Kidney (tissue), 22 donors: ENCODE results near the gene RNF168. TPM values are rescaled to one million over a fixed set of nuclear protein-coding genes. Genes with fewer than 3 reads are reported as not detected.
"Not testable (repeated sequence)": the region's sequence is repeated elsewhere in the genome, so short reads cannot be mapped to it uniquely, and the experiment has no call there.

Source experiments
- DNase-seq, 5 donors: peaks; one replicate each; pipeline ENCODE4 v3.0.0-alpha.2; 2013 to 2020
- FAIRE-seq: peaks from 2 replicates; lab custom pipeline; 2012; peaks lifted over from hg19 to GRCh38; lab: Jason Lieb, UNC
- H3K27ac ChIP-seq, 2 donors: one replicate each; pipeline ENCODE4 v1.7.0; 2013; ENCODE audit warnings: low read depth in 2 of 2, low read length in 2 of 2, inconsistent platforms in 1 of 2
- H3K27me3 ChIP-seq: one replicate; pipeline ENCODE4 v1.7.1; 2013; ENCODE audit warnings: low read length, inconsistent platforms; ENCODE audit not compliant: control insufficient read depth, insufficient read depth
- H3K36me3 ChIP-seq, 3 donors: one replicate each; pipeline versions ENCODE4 v1.7.0 to v1.7.1; 2013; ENCODE audit warnings: low read length in 3 of 3, control low read depth in 1 of 3, inconsistent platforms in 1 of 3; ENCODE audit not compliant: insufficient read depth in 3 of 3, control insufficient read depth in 2 of 3
- H3K4me1 ChIP-seq, 3 donors: one replicate each; pipeline versions ENCODE4 v1.7.0 to v1.7.1; 2013; ENCODE audit warnings: low read length in 3 of 3, inconsistent platforms in 1 of 3, low read depth in 1 of 3; ENCODE audit not compliant: control insufficient read depth in 2 of 3, insufficient read depth in 2 of 3
- H3K4me3 ChIP-seq, 3 donors: one replicate each; pipeline versions ENCODE4 v1.7.0 to v1.8.1; 2013; ENCODE audit warnings: low read length in 3 of 3, control low read depth in 1 of 3, inconsistent platforms in 1 of 3
- H3K9ac ChIP-seq, 3 donors: one replicate each; pipeline versions ENCODE4 v1.7.0 to v1.7.1; 2013; ENCODE audit warnings: low read length in 3 of 3, control low read depth in 1 of 3, inconsistent platforms in 1 of 3
- H3K9me3 ChIP-seq, 3 donors: one replicate each; pipeline versions ENCODE4 v1.7.0 to v1.7.1; 2013; ENCODE audit warnings: low read length in 3 of 3, control low read depth in 1 of 3, inconsistent platforms in 1 of 3; ENCODE audit not compliant: control insufficient read depth in 2 of 3, insufficient read depth in 1 of 3
- intact Hi-C: fragments of 100-400 bp; cut with DNase I; formaldehyde crosslinking; loops from one replicate; pipeline ENCODE4 v1.11.1; 2022
- long read RNA-seq, 10 donors: library from polyadenylated mRNA in 1 of 10; unstranded in 1 of 10; transcript quantifications; one replicate each; pipeline ENCODE4 v2.0.0 and lab custom pipeline, GENCODE V29; 2021 to 2026
- polyA plus RNA-seq: library from polyadenylated mRNA; stranded (reverse); fragments of 350-450 nt; fragmentation: Illumina TruSeq; extraction: RNeasy Lipid Tissue Mini Kit (QIAGEN cat#74804); gene quantifications from one replicate; pipeline ENCODE4 v1.2.3, GENCODE V29; 2014; ENCODE audit warnings: low read depth, low replicate concordance; ENCODE audit not compliant: insufficient read depth
- total RNA-seq: library from RNA; stranded (reverse); fragmentation: NEBNext Ultra II Directional; extraction: Animal tissue kit (Norgen Biotek cat#: 25700); gene quantifications from one replicate; pipeline ENCODE4 v1.2.1, GENCODE V29; 2021
- TF ChIP-seq, protein P1 (sequence below): IDR thresholded peaks from 3 replicates; pipeline ENCODE4 v1.5.1; 2012; ENCODE audit warnings: mild to moderate bottlenecking, moderate library complexity, borderline replicate concordance; ENCODE audit not compliant: insufficient read depth; ENCODE audit errors: extremely low read depth
- donor health status: control.
- donor health status: control.
- donor health status: control.
- donor health status: control.
- donor health status: control.
- donor health status: DM: yes; HTN: yes; CAD: no.
- donor health status: Normal renal cell carcinoma (clear cell type).

RNF168 gene, protein sequence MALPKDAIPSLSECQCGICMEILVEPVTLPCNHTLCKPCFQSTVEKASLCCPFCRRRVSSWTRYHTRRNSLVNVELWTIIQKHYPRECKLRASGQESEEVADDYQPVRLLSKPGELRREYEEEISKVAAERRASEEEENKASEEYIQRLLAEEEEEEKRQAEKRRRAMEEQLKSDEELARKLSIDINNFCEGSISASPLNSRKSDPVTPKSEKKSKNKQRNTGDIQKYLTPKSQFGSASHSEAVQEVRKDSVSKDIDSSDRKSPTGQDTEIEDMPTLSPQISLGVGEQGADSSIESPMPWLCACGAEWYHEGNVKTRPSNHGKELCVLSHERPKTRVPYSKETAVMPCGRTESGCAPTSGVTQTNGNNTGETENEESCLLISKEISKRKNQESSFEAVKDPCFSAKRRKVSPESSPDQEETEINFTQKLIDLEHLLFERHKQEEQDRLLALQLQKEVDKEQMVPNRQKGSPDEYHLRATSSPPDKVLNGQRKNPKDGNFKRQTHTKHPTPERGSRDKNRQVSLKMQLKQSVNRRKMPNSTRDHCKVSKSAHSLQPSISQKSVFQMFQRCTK
- total RNA-seq (19.5 TPM), polyA plus RNA-seq (3.2 TPM)
- long read RNA-seq, donor 1, full-length matches to known transcripts: 7 of 7 reads
- long read RNA-seq, donor 1, partial matches to known transcripts: 0 of 7 reads
- long read RNA-seq, donor 1, other reads (novel, unspliced or antisense): 0 of 7 reads
- long read RNA-seq, donor 2, full-length matches to known transcripts: 4 of 4 reads
- long read RNA-seq, donor 2, partial matches to known transcripts: 0 of 4 reads
- long read RNA-seq, donor 2, other reads (novel, unspliced or antisense): 0 of 4 reads
- long read RNA-seq, donor 3, full-length matches to known transcripts: 2 of 2 reads
- long read RNA-seq, donor 3, partial matches to known transcripts: 0 of 2 reads
- long read RNA-seq, donor 3, other reads (novel, unspliced or antisense): 0 of 2 reads
- long read RNA-seq, donor 4, full-length matches to known transcripts: 2 of 2 reads
- long read RNA-seq, donor 4, partial matches to known transcripts: 0 of 2 reads
- long read RNA-seq, donor 4, other reads (novel, unspliced or antisense): 0 of 2 reads
- long read RNA-seq, donor 5: 0 reads
- long read RNA-seq, donor 6: 0 reads
- long read RNA-seq, donor 7, partial matches to known transcripts: 4 of 8 reads
- long read RNA-seq, donor 7, other reads (novel, unspliced or antisense): 4 of 8 reads
- long read RNA-seq, donor 8, full-length matches to known transcripts: 1 of 1 reads
- long read RNA-seq, donor 8, partial matches to known transcripts: 0 of 1 reads
- long read RNA-seq, donor 8, other reads (novel, unspliced or antisense): 0 of 1 reads
- long read RNA-seq, donor 9, full-length matches to known transcripts: 1 of 1 reads
- long read RNA-seq, donor 9, partial matches to known transcripts: 0 of 1 reads
- long read RNA-seq, donor 9, other reads (novel, unspliced or antisense): 0 of 1 reads
- long read RNA-seq, donor 10, full-length matches to known transcripts: 5 of 5 reads
- long read RNA-seq, donor 10, partial matches to known transcripts: 0 of 5 reads
- long read RNA-seq, donor 10, other reads (novel, unspliced or antisense): 0 of 5 reads

DNA sequence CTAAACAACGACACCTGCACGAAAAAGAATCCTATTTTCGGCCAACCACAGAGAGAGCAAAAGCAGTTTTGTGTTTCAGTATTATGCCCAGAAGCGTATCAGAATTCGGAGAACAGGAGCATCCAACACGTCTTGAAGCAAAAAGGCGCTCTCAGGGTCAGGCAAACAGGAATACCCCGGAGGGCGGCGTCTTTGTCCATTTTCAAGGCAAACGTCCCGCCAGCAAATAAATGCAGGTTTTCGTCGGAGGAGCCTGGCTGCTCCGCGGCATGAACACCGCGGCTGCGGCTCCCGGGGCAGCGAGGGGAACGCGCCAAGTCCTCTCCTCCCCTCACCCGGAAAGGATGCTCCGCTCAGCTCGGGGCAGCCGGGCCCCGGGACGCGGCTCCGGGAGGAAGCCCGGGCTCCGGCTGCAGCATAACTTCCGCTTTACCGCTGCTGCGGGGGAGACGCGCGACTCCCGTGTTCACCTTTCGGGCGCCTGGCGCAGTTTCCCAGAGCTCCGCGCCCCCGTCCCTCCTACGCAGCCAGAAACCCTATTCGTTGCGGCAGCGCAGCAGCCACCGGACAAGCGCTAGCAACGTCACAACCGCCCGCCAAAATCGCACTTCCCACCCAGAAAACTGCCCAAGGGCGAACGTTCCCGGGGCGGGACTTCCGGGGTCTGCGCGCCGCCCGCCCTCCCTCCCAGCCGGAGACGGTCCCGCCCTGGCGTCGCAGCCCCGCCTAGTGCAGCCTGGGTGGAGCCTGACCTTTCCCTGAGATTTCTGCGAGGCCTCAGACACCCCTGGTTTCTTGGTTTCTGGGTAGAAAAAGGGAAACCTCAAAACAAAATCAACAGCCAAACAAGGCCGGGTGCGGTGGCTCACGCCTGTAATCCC is at the start of gene RNF168:
Gene RNF168, minus strand, starts transcription at position 573 of the 881 bp plus-strand sequence. CDS start 595 bp downstream, outside the sequence.
- TF ChIP-seq, protein P1, sequence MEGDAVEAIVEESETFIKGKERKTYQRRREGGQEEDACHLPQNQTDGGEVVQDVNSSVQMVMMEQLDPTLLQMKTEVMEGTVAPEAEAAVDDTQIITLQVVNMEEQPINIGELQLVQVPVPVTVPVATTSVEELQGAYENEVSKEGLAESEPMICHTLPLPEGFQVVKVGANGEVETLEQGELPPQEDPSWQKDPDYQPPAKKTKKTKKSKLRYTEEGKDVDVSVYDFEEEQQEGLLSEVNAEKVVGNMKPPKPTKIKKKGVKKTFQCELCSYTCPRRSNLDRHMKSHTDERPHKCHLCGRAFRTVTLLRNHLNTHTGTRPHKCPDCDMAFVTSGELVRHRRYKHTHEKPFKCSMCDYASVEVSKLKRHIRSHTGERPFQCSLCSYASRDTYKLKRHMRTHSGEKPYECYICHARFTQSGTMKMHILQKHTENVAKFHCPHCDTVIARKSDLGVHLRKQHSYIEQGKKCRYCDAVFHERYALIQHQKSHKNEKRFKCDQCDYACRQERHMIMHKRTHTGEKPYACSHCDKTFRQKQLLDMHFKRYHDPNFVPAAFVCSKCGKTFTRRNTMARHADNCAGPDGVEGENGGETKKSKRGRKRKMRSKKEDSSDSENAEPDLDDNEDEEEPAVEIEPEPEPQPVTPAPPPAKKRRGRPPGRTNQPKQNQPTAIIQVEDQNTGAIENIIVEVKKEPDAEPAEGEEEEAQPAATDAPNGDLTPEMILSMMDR: no peak
- H3K4me3 ChIP-seq: peak within 1 kb of the TSS; percentile 84 to 96 (median 96)
- DNase-seq (peak; percentile 97 to 98 (median 98)), FAIRE-seq (no peak)
- peak within 1 kb of the TSS; percentile 91 to 93 for H3K27ac ChIP-seq
- intact Hi-C loops: no loop called here
- H3K27me3 ChIP-seq: no peaks in the 10 kb centered on the region
- no peaks in the 10 kb centered on the region for H3K36me3 ChIP-seq
- H3K4me1 ChIP-seq: peaks cover 0 to 8% (median 3%) of the 10 kb centered on the region in 3 donors
- peak within 1 kb of the TSS; percentile 42 to 97 (median 93) for H3K9ac ChIP-seq
- H3K9me3 ChIP-seq: peaks cover 0 to 6% (median 5%) of the 10 kb centered on the region in 3 donors

DNA sequence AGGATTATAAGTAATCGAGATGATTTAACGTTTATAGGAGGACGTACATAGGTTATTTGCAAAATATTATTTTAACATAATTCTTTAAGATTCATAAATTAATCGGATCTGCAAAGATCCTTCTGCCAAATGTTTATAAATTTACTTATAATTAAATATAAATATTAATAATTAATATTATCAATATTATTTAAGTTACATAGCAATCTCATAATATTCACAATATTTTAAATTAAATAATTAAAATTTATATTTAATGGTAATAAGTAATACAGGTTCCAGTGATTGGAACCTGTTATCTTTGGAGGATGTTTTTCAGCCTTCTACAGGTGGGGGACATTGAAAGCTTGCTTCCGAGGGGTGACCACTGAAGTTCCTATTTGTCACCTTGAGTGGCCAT is 48.7 kb upstream of the RNF168 start:
- no peaks in the 10 kb centered on the region for H3K9me3 ChIP-seq
- no peaks in the 10 kb centered on the region for H3K36me3 ChIP-seq
- H3K4me1 ChIP-seq: no peaks in the 10 kb centered on the region
- H3K9ac ChIP-seq: no peak overlapping the region
- intact Hi-C loops: no loop called here
- no peak overlapping the region for H3K27ac ChIP-seq
- TF ChIP-seq, protein P1: no peak
- no peak for DNase-seq
- H3K27me3 ChIP-seq: no peaks in the 10 kb centered on the region
- peak; percentile 77 for FAIRE-seq
- H3K4me3 ChIP-seq: no peak overlapping the region

DNA sequence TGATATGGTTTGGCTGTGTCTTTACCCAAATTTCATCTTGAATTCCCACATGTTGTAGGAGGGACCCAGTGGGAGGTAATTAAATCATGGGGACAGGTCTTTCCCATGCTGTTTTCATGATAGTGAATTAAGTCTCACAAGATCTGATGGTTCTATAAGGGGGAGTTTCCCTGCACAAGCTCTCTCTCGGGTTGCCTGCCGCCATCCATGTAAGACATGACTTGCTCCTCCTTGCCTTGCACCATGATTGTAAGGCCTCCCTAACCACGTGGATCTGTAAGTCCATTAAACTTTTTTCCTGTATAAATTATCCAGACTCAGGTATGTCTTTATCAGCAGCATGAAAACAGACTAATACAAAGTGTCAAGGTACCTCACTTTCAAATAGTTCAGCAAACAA is 46.6 kb upstream of the RNF168 start:
- DNase-seq, H3K9me3 ChIP-seq, H3K27ac ChIP-seq, H3K4me3 ChIP-seq, H3K36me3 ChIP-seq, H3K27me3 ChIP-seq, intact Hi-C loops, H3K9ac ChIP-seq, H3K4me1 ChIP-seq, FAIRE-seq: not testable (repeated sequence)

DNA sequence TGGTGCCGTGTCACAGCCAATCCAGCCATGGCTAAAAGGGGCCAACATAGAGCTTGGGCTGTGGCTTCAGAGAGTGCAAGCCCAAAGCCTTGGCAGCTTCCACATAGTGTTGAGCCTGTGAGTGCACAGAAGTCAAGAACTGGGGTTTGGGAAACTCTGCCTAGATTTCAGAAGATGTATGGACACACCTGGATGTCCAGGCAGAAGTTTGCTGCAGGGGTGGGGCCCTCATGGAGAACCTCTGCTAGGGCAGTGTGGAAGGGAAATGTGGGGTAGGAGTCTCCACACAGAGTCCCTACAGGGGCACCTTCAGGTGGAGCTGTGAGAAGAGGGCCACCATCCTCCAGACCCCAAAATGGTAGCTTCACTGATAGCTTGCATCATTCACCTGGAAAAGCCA is 45.7 kb upstream of the RNF168 start:
- intact Hi-C loops, H3K27ac ChIP-seq, FAIRE-seq, H3K9ac ChIP-seq, H3K4me1 ChIP-seq, H3K9me3 ChIP-seq, H3K27me3 ChIP-seq, DNase-seq, H3K36me3 ChIP-seq, H3K4me3 ChIP-seq: not testable (repeated sequence)
